ENCODE data around the gene CTDP1.

The CTDP1 gene

DNA sequence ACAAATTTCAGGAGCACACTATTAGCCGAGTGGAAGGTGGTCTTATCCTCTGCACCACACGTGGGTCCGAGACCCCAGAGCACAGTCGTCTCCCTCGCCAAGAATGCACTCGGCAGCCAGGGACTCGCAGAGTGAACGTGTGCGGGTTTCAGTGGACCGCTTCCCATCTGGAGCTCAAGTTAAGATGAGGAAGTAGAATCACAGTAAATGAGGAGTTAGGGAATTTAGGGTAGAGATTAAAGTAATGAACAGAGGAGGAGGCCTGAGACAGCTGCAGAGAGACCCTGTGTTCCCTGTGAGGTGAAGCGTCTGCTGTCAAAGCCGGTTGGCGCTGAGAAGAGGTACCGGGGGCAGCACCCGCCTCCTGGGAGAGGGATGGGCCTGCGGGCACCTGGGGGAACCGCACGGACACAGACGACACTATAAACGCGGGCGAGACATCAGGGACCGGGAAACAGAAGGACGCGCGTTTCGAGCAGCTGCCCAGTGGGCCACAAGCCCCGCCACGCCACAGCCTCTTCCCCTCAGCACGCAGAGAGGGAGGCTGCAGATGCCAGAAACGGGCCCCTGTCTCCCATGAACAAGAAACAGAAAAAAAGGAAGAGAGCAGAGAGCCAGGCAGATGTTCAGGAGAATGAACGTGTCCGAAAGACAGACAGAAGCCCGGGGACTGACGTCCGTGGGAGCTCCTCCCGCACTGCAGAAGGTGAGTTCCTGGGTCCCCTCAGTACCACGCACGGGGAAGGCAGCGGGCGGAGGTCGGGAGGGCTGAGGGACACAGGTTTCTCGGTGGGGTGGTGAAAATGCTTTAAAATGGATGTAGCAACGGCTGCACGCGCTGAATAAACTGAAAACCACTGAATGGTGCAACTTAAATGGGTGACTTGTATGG is 112.7 kb downstream of the CTDP1 start:
- TF ChIP-seq CTCF (IDR thresholded peaks at IDR 0.05; ENCODE audit: low read depth, low read length): no peak
- H3K4me3 ChIP-seq (ENCODE audit: low read depth, low read length): peak overlapping the region; percentile 31

DNA sequence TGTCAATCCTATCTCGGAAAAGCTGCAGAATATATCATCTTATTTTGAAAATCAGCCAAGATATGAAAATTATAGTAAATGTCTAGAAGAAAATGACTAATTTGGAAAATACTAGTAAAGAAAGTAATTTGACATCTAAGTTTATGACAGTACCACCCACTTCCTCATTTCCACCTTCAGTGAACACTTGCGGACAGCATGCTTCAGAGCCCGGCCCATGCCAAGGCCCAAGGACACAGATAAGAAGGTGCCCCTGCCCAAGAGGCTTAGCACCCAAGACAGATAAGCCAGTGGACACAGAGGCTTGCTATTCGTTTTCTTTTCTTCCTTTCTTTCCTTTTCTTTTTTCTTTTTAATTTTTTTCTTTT is 113.4 kb downstream of the CTDP1 start:
- no peak for TF ChIP-seq CTCF (IDR thresholded peaks at IDR 0.05; ENCODE audit: low read depth, low read length)
- H3K4me3 ChIP-seq (ENCODE audit: low read depth, low read length): no peak overlapping the region

DNA sequence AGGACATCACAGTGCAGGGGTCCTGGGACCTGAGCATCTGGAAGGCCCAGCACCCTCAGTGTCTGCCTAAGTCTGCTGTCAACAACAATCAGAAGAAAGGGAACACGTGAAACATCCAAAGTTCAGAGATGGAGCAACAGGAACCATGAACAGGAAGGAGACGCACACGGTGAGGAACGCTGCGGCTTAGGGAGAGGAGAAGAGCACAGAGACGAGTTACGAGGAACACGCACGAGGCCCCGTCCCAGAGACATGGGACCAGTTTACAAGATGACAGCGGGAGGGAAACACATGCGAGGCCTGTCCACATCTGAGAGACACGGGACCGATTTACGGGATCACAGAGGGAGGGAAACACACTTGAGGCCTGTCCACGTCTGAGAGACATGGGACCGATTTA is 115.2 kb downstream of the CTDP1 start:
- H3K4me3 ChIP-seq (ENCODE audit: low read depth, low read length): no peak overlapping the region
- no peak for TF ChIP-seq CTCF (IDR thresholded peaks at IDR 0.05; ENCODE audit: low read depth, low read length)

- no peak for TF ChIP-seq CTCF (IDR thresholded peaks at IDR 0.05; ENCODE audit: low read depth, low read length)
- H3K4me3 ChIP-seq (ENCODE audit: low read depth, low read length): no peak overlapping the region
Measured at GRCh38 chr18:79795446-79795845, 115.8 kb downstream of the CTDP1 start.

DNA sequence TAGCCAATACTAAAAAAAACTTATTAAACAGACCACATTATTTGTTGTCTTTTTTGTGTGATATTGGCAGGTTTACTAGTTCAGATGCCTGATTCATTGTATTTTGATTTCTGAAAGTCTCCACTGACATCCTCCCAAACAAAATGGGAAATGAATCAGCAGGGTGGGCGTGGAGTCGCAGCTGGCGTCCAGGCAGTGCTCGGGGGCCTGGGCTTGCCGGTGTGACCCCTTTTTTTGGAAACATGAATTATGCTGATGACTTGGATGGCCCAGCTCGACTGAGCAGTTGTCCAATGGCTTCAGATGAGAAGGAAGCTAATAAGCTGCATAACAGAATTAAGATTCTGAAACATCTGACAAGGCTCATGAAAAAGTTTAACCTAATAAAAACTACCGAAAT is 116.4 kb downstream of the CTDP1 start:
- no peak for TF ChIP-seq CTCF (IDR thresholded peaks at IDR 0.05; ENCODE audit: low read depth, low read length)
- no peak overlapping the region for H3K4me3 ChIP-seq (ENCODE audit: low read depth, low read length)

DNA sequence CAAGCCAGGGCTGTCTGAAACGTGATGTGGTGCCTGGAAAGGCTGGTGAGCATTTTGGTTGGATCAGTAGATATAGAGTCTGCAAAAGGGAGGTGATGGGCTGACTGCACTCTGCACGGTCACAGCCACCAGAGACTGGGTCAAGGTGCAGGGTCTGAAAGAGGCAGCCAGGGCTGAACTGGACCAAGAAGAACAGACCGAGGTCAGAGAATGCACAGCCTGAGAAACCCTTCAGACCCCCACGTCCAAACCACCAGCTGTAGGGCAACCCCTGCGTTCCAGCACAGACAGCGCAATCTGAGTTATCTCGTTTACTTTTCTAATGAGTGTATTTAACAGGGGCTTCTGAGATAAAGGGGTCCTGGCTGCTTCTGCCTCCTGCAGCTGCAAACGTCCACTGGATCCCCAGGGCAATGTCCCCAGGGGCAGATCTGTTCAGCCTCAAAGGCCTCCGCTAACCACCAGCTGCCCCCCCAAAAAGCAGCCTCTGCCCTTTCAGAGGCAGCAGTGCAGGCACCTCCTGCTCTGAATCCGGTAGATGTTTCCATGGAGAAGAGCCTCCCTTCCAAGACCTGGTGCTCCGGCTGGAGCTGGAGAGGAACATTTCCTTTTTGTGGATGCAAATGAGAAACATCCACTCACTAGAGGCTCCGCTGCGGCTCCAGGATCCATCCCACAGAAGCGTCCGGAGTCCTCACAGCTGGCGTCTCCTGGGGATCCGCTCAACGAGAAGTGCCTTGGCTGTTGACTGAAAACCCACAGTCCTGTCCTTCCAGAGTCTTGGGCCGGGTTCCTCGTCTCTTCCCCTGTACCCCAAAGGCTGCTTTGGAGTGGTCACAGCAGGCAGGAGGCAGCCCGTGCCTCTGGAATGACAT is 117.2 kb downstream of the CTDP1 start:
- H3K4me3 ChIP-seq (ENCODE audit: low read depth, low read length): no peak overlapping the region
- TF ChIP-seq CTCF (IDR thresholded peaks at IDR 0.05; ENCODE audit: low read depth, low read length): no peak
